Esophagus muscularis mucosa (tissue), 4 donors: ENCODE results near the gene CORO2B. TPM values are rescaled to one million over a fixed set of nuclear protein-coding genes. Genes with fewer than 3 reads are reported as not detected.
"Not testable (repeated sequence)": the region's sequence is repeated elsewhere in the genome, so short reads cannot be mapped to it uniquely, and the experiment has no call there.

Source experiments
- DNase-seq: peaks from one replicate; pipeline ENCODE4 v3.0.0-alpha.2; 2017; ENCODE audit errors: extremely low spot score
- H3K27ac ChIP-seq, 4 donors: fragments of 200-600 bp; sonication (generic); replicated peaks in 1 of 4; 1 replicate in 3 of 4; 2 replicates in 1 of 4; pipeline ENCODE4 v1.5.1; 2016 to 2019; ENCODE audit warnings: mild to moderate bottlenecking in 1 of 4
- H3K27me3 ChIP-seq, 4 donors: fragments of 200-600 bp; sonication (generic); one replicate each; pipeline versions ENCODE4 v1.5.1 to v1.6.0; 2016 to 2019
- H3K36me3 ChIP-seq, 4 donors: fragments of 200-600 bp; sonication (generic); one replicate each; pipeline ENCODE4 v1.5.1; 2016 to 2019
- H3K4me1 ChIP-seq, 4 donors: fragments of 200-600 bp; sonication (generic); one replicate each; pipeline ENCODE4 v1.5.1; 2016 to 2019
- H3K4me3 ChIP-seq, 4 donors: fragments of 200-600 bp; sonication (generic); 1 replicate in 2 of 4; 2 replicates in 2 of 4; pipeline ENCODE4 v1.5.1; 2016 to 2019; ENCODE audit warnings: mild to moderate bottlenecking in 4 of 4, moderate library complexity in 1 of 4
- H3K9me3 ChIP-seq, 4 donors: fragments of 200-600 bp; sonication (generic); 1 replicate in 3 of 4; 2 replicates in 1 of 4; pipeline ENCODE4 v1.5.1; 2016 to 2019
- EP300 ChIP-seq: sonication (generic); formaldehyde crosslinking; IDR thresholded peaks from one replicate; pipeline ENCODE4 v1.6.1; 2017; ENCODE audit warnings: antibody characterized with exemption
- POLR2A ChIP-seq: fragments of 450-650 bp; IDR thresholded peaks from one replicate; pipeline ENCODE4 v1.6.1; 2017; ENCODE audit warnings: antibody characterized with exemption, moderate library complexity, mild to moderate bottlenecking, low read depth
- POLR2AphosphoS5 ChIP-seq, 2 donors: sonication (generic); formaldehyde crosslinking; IDR thresholded peaks; one replicate each; pipeline ENCODE4 v1.6.1; 2017; ENCODE audit warnings: antibody characterized with exemption in 2 of 2
- WGBS: methylation state at CpG from one replicate; pipeline ENCODE4 v1.1.5; 2018; 5-methylcytosine and 5-hydroxymethylcytosine counted together
- intact Hi-C: fragments of 100-400 bp; cut with DNase I; formaldehyde crosslinking; loops from one replicate; pipeline ENCODE4 v1.15.1; 2023
- total RNA-seq, 4 donors: library from RNA; depleted of rRNA; stranded (reverse); fragments of >200 nt; gene quantifications; one replicate each; pipeline versions ENCODE4 v1.1.0 to v1.2.1, GENCODE V29; 2016
- TF ChIP-seq, protein P1 (sequence below), 3 experiments: fragments of 200-600 bp in 2 of 3; fragments of 450-650 bp in 1 of 3; sonication (generic) in 2 of 3; IDR thresholded peaks; one replicate each; pipeline ENCODE4 v1.5.1; 2017 to 2019; ENCODE audit warnings: antibody characterized with exemption in 3 of 3, mild to moderate bottlenecking in 2 of 3, moderate library complexity in 1 of 3

The CORO2B gene
- total RNA-seq, 4 donors from 2014 or later: 5.8 to 12.2 (median 7.5) TPM

DNA sequence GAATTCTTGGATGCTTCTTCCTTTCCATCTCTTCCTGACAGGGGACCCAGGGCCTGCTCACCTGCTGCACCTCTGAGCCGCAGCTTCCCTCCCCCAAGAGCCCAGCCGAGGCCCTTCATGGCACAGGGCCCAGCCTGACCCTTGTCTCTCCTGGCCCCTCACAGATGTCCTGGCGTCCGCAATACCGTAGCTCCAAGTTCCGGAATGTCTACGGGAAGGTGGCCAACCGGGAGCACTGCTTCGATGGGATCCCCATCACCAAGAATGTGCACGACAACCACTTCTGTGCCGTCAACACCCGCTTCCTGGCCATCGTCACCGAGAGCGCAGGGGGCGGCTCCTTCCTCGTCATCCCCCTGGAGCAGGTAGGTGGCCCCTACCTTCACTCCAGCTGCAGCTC is 66.2 kb downstream of the CORO2B start:
- H3K36me3 ChIP-seq: no peaks in the 10 kb centered on the region
- H3K4me3 ChIP-seq: no peak overlapping the region
- over 99% methylated on average over 15 of the region's 17 CpGs for WGBS
- peaks cover 8 to 16% (median 11%) of the 10 kb centered on the region in 4 donors for H3K4me1 ChIP-seq
- TF ChIP-seq, protein P1, sequence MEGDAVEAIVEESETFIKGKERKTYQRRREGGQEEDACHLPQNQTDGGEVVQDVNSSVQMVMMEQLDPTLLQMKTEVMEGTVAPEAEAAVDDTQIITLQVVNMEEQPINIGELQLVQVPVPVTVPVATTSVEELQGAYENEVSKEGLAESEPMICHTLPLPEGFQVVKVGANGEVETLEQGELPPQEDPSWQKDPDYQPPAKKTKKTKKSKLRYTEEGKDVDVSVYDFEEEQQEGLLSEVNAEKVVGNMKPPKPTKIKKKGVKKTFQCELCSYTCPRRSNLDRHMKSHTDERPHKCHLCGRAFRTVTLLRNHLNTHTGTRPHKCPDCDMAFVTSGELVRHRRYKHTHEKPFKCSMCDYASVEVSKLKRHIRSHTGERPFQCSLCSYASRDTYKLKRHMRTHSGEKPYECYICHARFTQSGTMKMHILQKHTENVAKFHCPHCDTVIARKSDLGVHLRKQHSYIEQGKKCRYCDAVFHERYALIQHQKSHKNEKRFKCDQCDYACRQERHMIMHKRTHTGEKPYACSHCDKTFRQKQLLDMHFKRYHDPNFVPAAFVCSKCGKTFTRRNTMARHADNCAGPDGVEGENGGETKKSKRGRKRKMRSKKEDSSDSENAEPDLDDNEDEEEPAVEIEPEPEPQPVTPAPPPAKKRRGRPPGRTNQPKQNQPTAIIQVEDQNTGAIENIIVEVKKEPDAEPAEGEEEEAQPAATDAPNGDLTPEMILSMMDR (IDR thresholded peaks at IDR 0.05): no peak
- no peak for TF ChIP-seq EP300
- TF ChIP-seq POLR2AphosphoS5 (IDR thresholded peaks at IDR 0.05): no peak
- TF ChIP-seq POLR2A: no peak
- H3K9me3 ChIP-seq: no peaks in the 10 kb centered on the region
- H3K27ac ChIP-seq: no peak overlapping the region
- H3K27me3 ChIP-seq: peaks cover 0 to 14% (median 0%) of the 10 kb centered on the region in 4 donors
- intact Hi-C loops: no loop called here
- no peak for DNase-seq

DNA sequence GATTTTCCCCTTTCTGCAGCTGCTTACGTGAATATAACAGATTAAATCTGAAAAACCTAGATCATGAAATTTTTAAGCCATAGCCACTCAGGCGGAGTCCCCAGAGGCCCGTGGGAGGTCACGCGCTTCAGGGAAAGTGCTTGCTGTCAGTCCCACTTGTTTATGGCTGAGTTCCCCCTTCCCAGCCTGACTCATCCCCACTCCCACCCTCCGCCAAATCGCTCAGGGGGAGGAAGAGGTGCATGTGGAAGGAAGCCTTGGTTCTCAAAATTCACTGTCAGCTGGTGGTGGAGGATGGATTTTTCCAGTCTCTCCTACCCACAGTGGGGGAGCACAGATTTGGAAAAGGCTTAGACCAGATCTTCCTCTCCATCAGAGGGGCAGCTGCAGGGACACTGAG is 67.4 kb downstream of the CORO2B start:
- WGBS: 79% methylated on average over 7 of the region's 7 CpGs
- no peak for DNase-seq

DNA sequence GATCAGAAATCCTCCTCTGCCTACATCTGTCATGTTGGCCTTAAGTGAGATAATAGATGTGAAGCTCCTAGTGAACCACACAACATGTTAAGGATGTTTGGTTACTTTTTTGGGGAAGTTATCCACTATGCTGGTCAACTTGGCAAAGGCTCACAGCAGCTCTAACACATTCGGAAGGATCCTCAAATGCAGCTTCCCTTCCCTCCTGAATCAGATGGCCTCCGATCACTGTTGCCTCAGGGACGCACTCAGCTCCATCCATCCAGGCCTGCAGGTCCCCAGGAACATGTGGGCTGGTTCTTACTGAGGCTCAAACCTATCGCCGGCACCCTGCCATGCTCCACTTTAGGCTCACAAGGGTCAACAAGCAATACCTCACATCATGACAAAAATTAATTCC is 67.9 kb downstream of the CORO2B start:
- H3K4me1 ChIP-seq: peaks cover 0 to 9% (median 2%) of the 10 kb centered on the region in 4 donors
- 83% methylated on average over 5 of the region's 5 CpGs for WGBS
- H3K4me3 ChIP-seq: no peak overlapping the region
- DNase-seq: no peak
- intact Hi-C loops: no loop called here
- H3K27ac ChIP-seq: no peak overlapping the region
- no peaks in the 10 kb centered on the region for H3K36me3 ChIP-seq
- H3K27me3 ChIP-seq: peaks cover 0 to 24% (median 0%) of the 10 kb centered on the region in 4 donors
- TF ChIP-seq POLR2A: no peak
- TF ChIP-seq, protein P1 (IDR thresholded peaks at IDR 0.05): no peak
- TF ChIP-seq POLR2AphosphoS5 (IDR thresholded peaks at IDR 0.05): no peak
- no peak for TF ChIP-seq EP300
- no peaks in the 10 kb centered on the region for H3K9me3 ChIP-seq

More for the DNA sequence above, 67.4 kb downstream of the CORO2B start:
- TF ChIP-seq EP300 (no peak), POLR2AphosphoS5 (IDR thresholded peaks at IDR 0.05) (no peak), POLR2A (no peak)
- TF ChIP-seq, protein P1 (IDR thresholded peaks at IDR 0.05): no peak
- Histone ChIP-seq H3K4me1 (peaks cover 0 to 10% (median 3%) of the 10 kb centered on the region in 4 donors), H3K36me3 (no peaks in the 10 kb centered on the region), H3K27me3 (peaks cover 0 to 23% (median 0%) of the 10 kb centered on the region in 4 donors), H3K9me3 (no peaks in the 10 kb centered on the region), H3K27ac (no peak overlapping the region), H3K4me3 (no peak overlapping the region)
- intact Hi-C loops: no loop called here

DNA sequence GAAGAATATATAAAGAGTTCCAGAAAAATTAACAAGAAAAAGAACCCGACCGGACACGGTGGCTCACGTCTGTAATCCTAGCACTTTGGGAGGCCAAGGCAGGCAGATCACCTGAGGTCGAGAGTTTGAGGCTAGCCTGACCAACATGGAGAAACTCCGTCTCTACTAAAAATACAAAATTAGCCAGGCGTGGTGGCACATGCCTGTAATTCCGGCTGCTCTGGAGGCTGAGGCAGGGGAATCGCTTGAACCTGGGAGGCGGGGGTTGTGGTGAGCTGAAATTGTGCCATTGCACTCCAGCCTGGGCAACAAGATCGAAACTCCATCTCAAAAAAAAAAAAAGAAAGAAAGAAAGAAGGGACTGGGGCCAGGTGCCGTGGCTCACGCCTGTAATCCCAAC is 68.6 kb downstream of the CORO2B start:
- 92% methylated on average over 13 of the region's 13 CpGs for WGBS
- intact Hi-C loops, DNase-seq, H3K36me3 ChIP-seq, H3K4me3 ChIP-seq, H3K4me1 ChIP-seq, H3K9me3 ChIP-seq, H3K27ac ChIP-seq: not testable (repeated sequence)
- H3K27me3 ChIP-seq: peaks cover 0 to 24% (median 0%) of the 10 kb centered on the region in 4 donors

DNA sequence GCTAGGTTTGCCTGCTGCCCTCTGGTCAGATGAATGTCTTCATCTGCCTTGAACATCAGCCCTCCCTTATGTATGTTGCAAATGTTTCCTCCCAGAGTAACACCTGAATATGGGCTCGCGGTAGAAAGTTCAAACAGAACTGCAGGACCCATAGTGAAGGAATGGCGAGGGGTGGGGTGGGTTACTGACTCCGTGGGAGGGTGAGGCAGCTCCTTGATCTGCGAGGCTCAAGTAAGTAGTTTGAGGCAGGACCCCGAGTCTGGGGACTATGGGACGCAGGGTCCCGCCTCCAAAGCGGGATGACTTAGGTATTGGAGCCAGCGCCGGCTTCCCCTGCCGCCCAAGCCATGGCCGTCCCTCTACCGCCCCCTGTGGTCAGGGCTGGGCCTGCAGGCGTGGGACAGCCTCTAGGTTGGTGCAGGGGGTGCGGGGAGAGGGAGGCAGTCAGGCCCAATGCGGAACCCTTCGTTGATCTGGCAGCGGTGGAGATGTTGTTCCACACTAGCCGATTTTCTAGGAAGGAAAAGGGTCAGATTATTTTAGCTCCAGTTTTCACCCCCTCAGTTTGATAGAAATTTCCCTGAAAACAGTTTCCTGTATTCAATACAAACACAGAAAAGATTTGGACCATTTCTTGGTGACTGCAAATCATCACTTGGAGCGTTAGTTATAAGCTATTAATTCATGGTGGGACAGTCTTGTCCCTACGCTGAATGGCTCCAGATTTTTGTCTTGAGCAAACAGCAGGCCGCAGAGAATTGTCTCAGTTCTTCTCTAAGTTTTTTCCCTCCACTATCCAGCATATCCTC is 72.3 kb downstream of the CORO2B start:
- DNase-seq: no peak
- peaks cover 0 to 5% (median 2%) of the 10 kb centered on the region in 4 donors for H3K4me1 ChIP-seq
- H3K36me3 ChIP-seq: no peaks in the 10 kb centered on the region
- intact Hi-C loops: no loop called here
- 67% methylated on average over 22 of the region's 23 CpGs for WGBS
- peaks cover 0 to 25% (median 0%) of the 10 kb centered on the region in 4 donors for H3K27me3 ChIP-seq
- no peaks in the 10 kb centered on the region for H3K9me3 ChIP-seq
- no peak overlapping the region for H3K4me3 ChIP-seq
- TF ChIP-seq, protein P1 (IDR thresholded peaks at IDR 0.05): peak; percentile 34 to 68 (median 46)
- TF ChIP-seq EP300: no peak
- no peak overlapping the region for H3K27ac ChIP-seq
